Natural killer cell treated with Interleukin-12 subunit alpha and Interleukin-12 subunit beta and Interleukin-15 and Interleukin-18, amount 100 ng/mL, for 72 hours (primary cell): Measurements from ENCODE around the gene BMF. TPM values are rescaled to one million over a fixed set of nuclear protein-coding genes. Genes with fewer than 3 reads are reported as not detected.
"Not testable (repeated sequence)": the region's sequence is repeated elsewhere in the genome, so short reads cannot be mapped to it uniquely, and the experiment has no call there.

Experiments
- ATAC-seq, 2 donors: fragments of 150-1000 bp; cut with Tn5 transposase in 1 of 2; sonication (Bioruptor Pico), chemical (Tn5 transposase) in 1 of 2; 2 replicates each; pipeline ENCODE4 v1.10.0; 2021
- DNase-seq: peaks from one replicate; pipeline ENCODE4 v3.0.0; 2022; ENCODE audit warnings: low spot score
- H3K27ac Mint-ChIP-seq, 2 donors: 1 replicate in 1 of 2; 2 replicates in 1 of 2; pipeline ENCODE4 v1.8.0; 2022; ENCODE audit warnings: mixed read lengths in 2 of 2, mild to moderate bottlenecking in 1 of 2, moderate library complexity in 1 of 2
- H3K27me3 Mint-ChIP-seq, 2 donors: 1 replicate in 1 of 2; 2 replicates in 1 of 2; pipeline ENCODE4 v1.8.0; 2022; ENCODE audit warnings: mixed read lengths in 2 of 2
- H3K36me3 Mint-ChIP-seq: one replicate; pipeline ENCODE4 v1.8.0; 2022; ENCODE audit warnings: mixed read lengths
- H3K4me1 Mint-ChIP-seq, 2 donors: 1 replicate in 1 of 2; 2 replicates in 1 of 2; pipeline ENCODE4 v1.8.0; 2022; ENCODE audit warnings: low read depth in 2 of 2, mixed read lengths in 2 of 2, mild to moderate bottlenecking in 1 of 2
- H3K4me3 Mint-ChIP-seq: one replicate; pipeline ENCODE4 v1.8.0; 2022; ENCODE audit warnings: mixed read lengths
- H3K9me3 Mint-ChIP-seq: 2 replicates; pipeline ENCODE4 v1.8.0; 2022; ENCODE audit warnings: mixed read lengths
- total RNA-seq, 2 donors: library from RNA; stranded (reverse); gene quantifications; one replicate each; pipeline ENCODE4 v1.2.3, GENCODE V29; 2022

Gene BMF
- total RNA-seq, 2 donors from 2014 or later: 1.8 to 4.6 TPM

- no peaks in the 10 kb centered on the region for H3K36me3 Mint-ChIP-seq
- peaks cover 31 to 33% of the 10 kb centered on the region in 2 donors for H3K27me3 Mint-ChIP-seq
- peaks cover 6% of the 10 kb centered on the region in 2 donors for H3K4me1 Mint-ChIP-seq
- DNase-seq (no peak), ATAC-seq (no peak)
- no peak overlapping the region for H3K27ac Mint-ChIP-seq
- H3K4me3 Mint-ChIP-seq: no peak overlapping the region
- H3K9me3 Mint-ChIP-seq: no peaks in the 10 kb centered on the region
These were observed 27.8 kb downstream of the BMF start for GRCh38 chr15:40080847-40081246.

GRCh38 chr15:40080104-40080503 lies 28.6 kb downstream of the BMF start:
- Mint-ChIP-seq H3K9me3 (no peaks in the 10 kb centered on the region), H3K4me1 (peaks cover 9 to 13% of the 10 kb centered on the region in 2 donors), H3K36me3 (no peaks in the 10 kb centered on the region), H3K27me3 (peaks cover 33 to 37% of the 10 kb centered on the region in 2 donors), H3K27ac (no peak overlapping the region), H3K4me3 (no peak overlapping the region)
- DNase-seq (no peak), ATAC-seq (no peak)

GRCh38 chr15:40079456-40079855 lies 29.2 kb downstream of the BMF start:
- H3K36me3 Mint-ChIP-seq: no peaks in the 10 kb centered on the region
- DNase-seq (no peak), ATAC-seq (no peak)
- H3K4me3 Mint-ChIP-seq: no peak overlapping the region
- peaks cover 12 to 13% of the 10 kb centered on the region in 2 donors for H3K4me1 Mint-ChIP-seq
- H3K27me3 Mint-ChIP-seq: peaks cover 33 to 35% of the 10 kb centered on the region in 2 donors
- no peaks in the 10 kb centered on the region for H3K9me3 Mint-ChIP-seq
- no peak overlapping the region for H3K27ac Mint-ChIP-seq

- H3K4me3 Mint-ChIP-seq: no peak overlapping the region
- ATAC-seq: no peak
- no peaks in the 10 kb centered on the region for H3K9me3 Mint-ChIP-seq
- peaks cover 1 to 19% of the 10 kb centered on the region in 2 donors for H3K27me3 Mint-ChIP-seq
- peaks cover 15 to 17% of the 10 kb centered on the region in 2 donors for H3K4me1 Mint-ChIP-seq
- H3K27ac Mint-ChIP-seq: no peak overlapping the region
- no peaks in the 10 kb centered on the region for H3K36me3 Mint-ChIP-seq
- no peak for DNase-seq
These were observed 33.2 kb downstream of the BMF start for GRCh38 chr15:40075298-40076044.

- not testable (repeated sequence) for H3K9me3 Mint-ChIP-seq, ATAC-seq, H3K4me3 Mint-ChIP-seq, DNase-seq, H3K27ac Mint-ChIP-seq, H3K36me3 Mint-ChIP-seq
- Mint-ChIP-seq H3K4me1 (peaks cover 17% of the 10 kb centered on the region in 2 donors), H3K27me3 (peaks cover 0 to 16% of the 10 kb centered on the region in 2 donors)
These were observed 34.0 kb downstream of the BMF start for GRCh38 chr15:40074656-40075055.

GRCh38 chr15:40073716-40074490 lies 34.8 kb downstream of the BMF start:
- Mint-ChIP-seq H3K27ac (peak overlapping the region in 1 of 2 donors; percentile 43), H3K4me3 (peak overlapping the region; percentile 77), H3K27me3 (peaks cover 0 to 14% of the 10 kb centered on the region in 2 donors), H3K4me1 (peaks cover 17% of the 10 kb centered on the region in 2 donors)
- DNase-seq, ATAC-seq, H3K36me3 Mint-ChIP-seq, H3K9me3 Mint-ChIP-seq: not testable (repeated sequence)

- Mint-ChIP-seq H3K9me3 (no peaks in the 10 kb centered on the region), H3K4me3 (no peak overlapping the region), H3K27ac (no peak overlapping the region), H3K27me3 (peaks cover 0 to 11% of the 10 kb centered on the region in 2 donors), H3K36me3 (no peaks in the 10 kb centered on the region), H3K4me1 (peaks cover 17% of the 10 kb centered on the region in 2 donors)
- no peak for ATAC-seq
- no peak for DNase-seq
These were observed 36.3 kb downstream of the BMF start for GRCh38 chr15:40072216-40072990.

GRCh38 chr15:40070608-40071218 lies 38.0 kb downstream of the BMF start:
- DNase-seq: no peak
- H3K27ac Mint-ChIP-seq: no peak overlapping the region
- peaks cover 15 to 17% of the 10 kb centered on the region in 2 donors for H3K4me1 Mint-ChIP-seq
- H3K36me3 Mint-ChIP-seq: no peaks in the 10 kb centered on the region
- H3K27me3 Mint-ChIP-seq: peaks cover 0 to 10% of the 10 kb centered on the region in 2 donors
- H3K9me3 Mint-ChIP-seq: no peaks in the 10 kb centered on the region
- ATAC-seq: no peak
- H3K4me3 Mint-ChIP-seq: no peak overlapping the region

- Mint-ChIP-seq H3K4me3 (no peak overlapping the region), H3K9me3 (no peaks in the 10 kb centered on the region), H3K36me3 (no peaks in the 10 kb centered on the region), H3K27ac (peak overlapping the region in 1 of 2 donors; percentile 53), H3K4me1 (peaks cover 10 to 14% of the 10 kb centered on the region in 2 donors), H3K27me3 (peaks cover 0 to 5% of the 10 kb centered on the region in 2 donors)
- no peak for DNase-seq
- ATAC-seq: no peak
These were observed 38.5 kb downstream of the BMF start for GRCh38 chr15:40070166-40070557.

- no peaks in the 10 kb centered on the region for H3K36me3 Mint-ChIP-seq
- H3K9me3 Mint-ChIP-seq: no peaks in the 10 kb centered on the region
- no peak overlapping the region for H3K4me3 Mint-ChIP-seq
- ATAC-seq (peak; percentile 42 to 65), DNase-seq (no peak)
- peak overlapping the region in 1 of 2 donors; percentile 53 for H3K27ac Mint-ChIP-seq
- peaks cover 11 to 12% of the 10 kb centered on the region in 2 donors for H3K4me1 Mint-ChIP-seq
- H3K27me3 Mint-ChIP-seq: peaks cover 0 to 4% of the 10 kb centered on the region in 2 donors
These were observed 39.2 kb downstream of the BMF start for GRCh38 chr15:40069178-40070165.

- H3K27me3 Mint-ChIP-seq: no peaks in the 10 kb centered on the region
- peaks cover 2 to 8% of the 10 kb centered on the region in 2 donors for H3K4me1 Mint-ChIP-seq
- ATAC-seq (no peak), DNase-seq (no peak)
- H3K27ac Mint-ChIP-seq: no peak overlapping the region
- no peaks in the 10 kb centered on the region for H3K9me3 Mint-ChIP-seq
- H3K36me3 Mint-ChIP-seq: no peaks in the 10 kb centered on the region
- no peak overlapping the region for H3K4me3 Mint-ChIP-seq
These were observed 40.6 kb downstream of the BMF start for GRCh38 chr15:40067921-40068624.

GRCh38 chr15:40066589-40066988 lies 42.1 kb downstream of the BMF start:
- Mint-ChIP-seq H3K9me3 (no peaks in the 10 kb centered on the region), H3K27me3 (no peaks in the 10 kb centered on the region), H3K4me1 (peaks cover 2 to 8% of the 10 kb centered on the region in 2 donors), H3K4me3 (no peak overlapping the region), H3K27ac (no peak overlapping the region), H3K36me3 (no peaks in the 10 kb centered on the region)
- DNase-seq (no peak), ATAC-seq (no peak)
